WTC11 (cell line): ENCODE measurements around the gene MED27. TPM values are rescaled to one million over a fixed set of nuclear protein-coding genes. Genes with fewer than 3 reads are reported as not detected.

Experiments
- ATAC-seq: fragments of 200-7000 bp; cut with Tn5 transposase; 2 replicates; pipeline ENCODE4 v1.10.0; 2021; ENCODE audit warnings: mild to moderate bottlenecking, moderate library complexity
- CTCF ChIA-PET: fragments of 300-600 bp; sonication (Branson Sonifier 250); formaldehyde crosslinking; loops from one replicate; lab custom pipeline; 2021; ENCODE audit warnings: antibody characterized with exemption; lab: Charles Lee
- POLR2A ChIA-PET: fragments of 350-600 bp; sonication (Branson Sonifier 250); formaldehyde crosslinking; loops from one replicate; lab custom pipeline; 2021; ENCODE audit warnings: antibody characterized with exemption; lab: Charles Lee
- DNase-seq: peaks from one replicate; pipeline ENCODE4 v3.0.0; 2021; ENCODE audit warnings: low spot score
- H3K27ac Mint-ChIP-seq: 2 replicates; pipeline ENCODE4 v1.8.0; 2021; ENCODE audit warnings: mixed read lengths
- H3K27me3 Mint-ChIP-seq: 2 replicates; pipeline ENCODE4 v1.8.0; 2021; ENCODE audit warnings: low read depth, mild to moderate bottlenecking, moderate library complexity, mixed read lengths
- H3K36me3 Mint-ChIP-seq: 2 replicates; pipeline ENCODE4 v1.8.0; 2021; ENCODE audit warnings: mixed read lengths
- H3K4me1 Mint-ChIP-seq: 2 replicates; pipeline ENCODE4 v1.8.0; 2022; ENCODE audit warnings: mixed read lengths
- H3K4me3 Mint-ChIP-seq: 2 replicates; pipeline ENCODE4 v1.8.0; 2021; ENCODE audit warnings: mild to moderate bottlenecking, moderate library complexity, mixed read lengths
- H3K9me3 Mint-ChIP-seq: 2 replicates; pipeline ENCODE4 v1.8.0; 2021; ENCODE audit warnings: mixed read lengths
- ATF3 ChIP-seq: sonication (generic); formaldehyde crosslinking; conservative IDR thresholded peaks from 2 replicates; pipeline ENCODE4 v1.8.1; 2022; ENCODE audit warnings: mild to moderate bottlenecking, missing genetic modification reagents
- GRHL2 ChIP-seq: fragments of 250-450 bp; sonication (Bioruptor Pico); IDR thresholded peaks from 2 replicates; pipeline ENCODE4 v1.8.0; 2022; ENCODE audit warnings: mild to moderate bottlenecking, moderate library complexity; ENCODE audit not compliant: insufficient replicate concordance, severe bottlenecking
- MLX ChIP-seq: sonication (generic); formaldehyde crosslinking; IDR thresholded peaks from 2 replicates; pipeline ENCODE4 v1.8.1; 2023; ENCODE audit warnings: mild to moderate bottlenecking, missing genetic modification reagents, moderate library complexity
- NFYB ChIP-seq: sonication (generic); formaldehyde crosslinking; conservative IDR thresholded peaks from 2 replicates; pipeline ENCODE4 v1.8.0; 2022; ENCODE audit warnings: low read depth, missing genetic modification reagents
- NR3C1 ChIP-seq: sonication (generic); formaldehyde crosslinking; conservative IDR thresholded peaks from 2 replicates; pipeline ENCODE4 v1.8.1; 2023; ENCODE audit warnings: low read depth, mild to moderate bottlenecking, missing genetic modification reagents
- OVOL2 ChIP-seq: fragments of 250-450 bp; sonication (Bioruptor Pico); IDR thresholded peaks from 2 replicates; pipeline ENCODE4 v1.9.0; 2021; ENCODE audit warnings: mild to moderate bottlenecking, borderline replicate concordance
- PRRX2 ChIP-seq: fragments of 250-450 bp; sonication (Bioruptor Pico); IDR thresholded peaks from 2 replicates; pipeline ENCODE4 v1.8.0; 2021; ENCODE audit warnings: mild to moderate bottlenecking
- SMAD3 ChIP-seq: sonication (generic); formaldehyde crosslinking; IDR thresholded peaks from 2 replicates; pipeline ENCODE4 v1.8.0; 2022; ENCODE audit warnings: missing genetic modification reagents, mild to moderate bottlenecking, borderline replicate concordance
- SOX15 ChIP-seq: fragments of 250-450 bp; sonication (Bioruptor Pico); IDR thresholded peaks from 2 replicates; pipeline ENCODE4 v1.9.0; 2021; ENCODE audit warnings: mild to moderate bottlenecking
- TCF7 ChIP-seq: sonication (generic); formaldehyde crosslinking; IDR thresholded peaks from 2 replicates; pipeline ENCODE4 v1.8.0; 2022; ENCODE audit warnings: mild to moderate bottlenecking, low read depth, missing genetic modification reagents, moderate library complexity
- USF2 ChIP-seq: sonication (generic); formaldehyde crosslinking; IDR thresholded peaks from 2 replicates; pipeline ENCODE4 v1.8.1; 2023; ENCODE audit warnings: mild to moderate bottlenecking, missing genetic modification reagents, moderate library complexity
- ZNF138 ChIP-seq: sonication (generic); formaldehyde crosslinking; conservative IDR thresholded peaks from 2 replicates; pipeline ENCODE4 v1.8.1; 2022; ENCODE audit warnings: mild to moderate bottlenecking, moderate library complexity, missing genetic modification reagents
- ZNF396 ChIP-seq: fragments of 250-450 bp; sonication (Bioruptor Pico); IDR thresholded peaks from 2 replicates; pipeline ENCODE4 v1.8.0; 2021; ENCODE audit warnings: mild to moderate bottlenecking, moderate library complexity, borderline replicate concordance
- ZNF416 ChIP-seq: fragments of 250-450 bp; sonication (Bioruptor Pico); IDR thresholded peaks from 2 replicates; pipeline ENCODE4 v1.9.0; 2021; ENCODE audit warnings: mild to moderate bottlenecking, inconsistent platforms
- ZNF425 ChIP-seq: fragments of 250-450 bp; sonication (Bioruptor Pico); conservative IDR thresholded peaks from 2 replicates; pipeline ENCODE4 v1.9.0; 2021; ENCODE audit warnings: mild to moderate bottlenecking
- total RNA-seq: library from RNA; stranded (reverse); gene quantifications from 3 replicates; pipeline ENCODE4 v1.2.3, GENCODE V29; 2021
- TF ChIP-seq, protein P1 (sequence below): sonication (generic); formaldehyde crosslinking; IDR thresholded peaks from 2 replicates; pipeline ENCODE4 v1.8.1; 2023; ENCODE audit warnings: mild to moderate bottlenecking, missing genetic modification reagents
- TF ChIP-seq, protein P2 (sequence below): sonication (generic); formaldehyde crosslinking; IDR thresholded peaks from 2 replicates; pipeline ENCODE4 v1.8.0; 2023; ENCODE audit warnings: missing genetic modification reagents
- TF ChIP-seq, protein P3 (sequence below): fragments of 250-450 bp; sonication (Bioruptor Pico); IDR thresholded peaks from 2 replicates; pipeline ENCODE4 v1.9.0; 2021; ENCODE audit warnings: mild to moderate bottlenecking
- TF ChIP-seq, protein P4 (sequence below): sonication (generic); formaldehyde crosslinking; IDR thresholded peaks from 2 replicates; pipeline ENCODE4 v1.8.1; 2022; ENCODE audit warnings: mild to moderate bottlenecking, moderate library complexity, missing genetic modification reagents
- TF ChIP-seq, protein P5 (sequence below): sonication (generic); formaldehyde crosslinking; IDR thresholded peaks from 2 replicates; pipeline ENCODE4 v1.8.0; 2022; ENCODE audit warnings: mild to moderate bottlenecking, missing genetic modification reagents

Gene MED27
- total RNA-seq, 1 experiment from 2014 or later, result 27.9 TPM

- no peak overlapping the region for H3K27ac Mint-ChIP-seq
- ATAC-seq, result no peak
- CTCF ChIA-PET, result interaction anchor here (0.9 to 2.2 kb wide), 3 partner anchors 8 to 79 kb away, joined by 3 to 7 read pairs (median 3); no protein-coding TSS in a partner anchor
Observed at GRCh38 chr9:131951155-131951554, 128.5 kb downstream of the MED27 start.

DNA sequence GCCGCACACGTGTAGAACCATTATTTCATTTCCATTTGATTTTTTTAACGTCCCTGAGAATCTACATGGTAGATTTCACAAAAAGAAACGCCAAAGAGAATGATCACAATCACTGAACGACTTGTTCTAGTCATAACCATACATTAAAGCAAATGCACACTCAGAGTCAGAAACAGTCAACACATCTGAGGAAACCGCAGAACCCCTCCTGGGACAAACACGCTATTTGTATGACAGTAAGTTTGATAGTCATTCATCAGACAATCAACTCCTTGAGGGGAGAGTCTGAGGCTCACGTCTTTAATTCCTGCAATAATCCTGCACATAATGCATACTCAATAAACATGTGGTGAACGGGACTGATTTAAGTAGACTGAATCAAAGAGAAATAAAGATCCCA is 129.2 kb downstream of the MED27 start:
- no peaks in the 10 kb centered on the region for H3K36me3 Mint-ChIP-seq
- DNase-seq (no peak), ATAC-seq (no peak)
- no peak overlapping the region for H3K4me3 Mint-ChIP-seq
- H3K9me3 Mint-ChIP-seq, result no peaks in the 10 kb centered on the region
- no peaks in the 10 kb centered on the region for H3K27me3 Mint-ChIP-seq
- TF ChIP-seq, protein P1, sequence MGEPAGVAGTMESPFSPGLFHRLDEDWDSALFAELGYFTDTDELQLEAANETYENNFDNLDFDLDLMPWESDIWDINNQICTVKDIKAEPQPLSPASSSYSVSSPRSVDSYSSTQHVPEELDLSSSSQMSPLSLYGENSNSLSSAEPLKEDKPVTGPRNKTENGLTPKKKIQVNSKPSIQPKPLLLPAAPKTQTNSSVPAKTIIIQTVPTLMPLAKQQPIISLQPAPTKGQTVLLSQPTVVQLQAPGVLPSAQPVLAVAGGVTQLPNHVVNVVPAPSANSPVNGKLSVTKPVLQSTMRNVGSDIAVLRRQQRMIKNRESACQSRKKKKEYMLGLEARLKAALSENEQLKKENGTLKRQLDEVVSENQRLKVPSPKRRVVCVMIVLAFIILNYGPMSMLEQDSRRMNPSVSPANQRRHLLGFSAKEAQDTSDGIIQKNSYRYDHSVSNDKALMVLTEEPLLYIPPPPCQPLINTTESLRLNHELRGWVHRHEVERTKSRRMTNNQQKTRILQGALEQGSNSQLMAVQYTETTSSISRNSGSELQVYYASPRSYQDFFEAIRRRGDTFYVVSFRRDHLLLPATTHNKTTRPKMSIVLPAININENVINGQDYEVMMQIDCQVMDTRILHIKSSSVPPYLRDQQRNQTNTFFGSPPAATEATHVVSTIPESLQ (CRISPR knock-in tag), result no peak
- TF ChIP-seq NFYB (CRISPR knock-in tag) (no peak), NR3C1 (CRISPR knock-in tag) (no peak), MLX (CRISPR knock-in tag) (no peak), ATF3 (CRISPR knock-in tag) (no peak), ZNF425 (CRISPR knock-in tag) (no peak), ZNF396 (no peak)
- TF ChIP-seq, protein P2, sequence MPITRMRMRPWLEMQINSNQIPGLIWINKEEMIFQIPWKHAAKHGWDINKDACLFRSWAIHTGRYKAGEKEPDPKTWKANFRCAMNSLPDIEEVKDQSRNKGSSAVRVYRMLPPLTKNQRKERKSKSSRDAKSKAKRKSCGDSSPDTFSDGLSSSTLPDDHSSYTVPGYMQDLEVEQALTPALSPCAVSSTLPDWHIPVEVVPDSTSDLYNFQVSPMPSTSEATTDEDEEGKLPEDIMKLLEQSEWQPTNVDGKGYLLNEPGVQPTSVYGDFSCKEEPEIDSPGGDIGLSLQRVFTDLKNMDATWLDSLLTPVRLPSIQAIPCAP (CRISPR knock-in tag), result no peak
- TF ChIP-seq, protein P3, sequence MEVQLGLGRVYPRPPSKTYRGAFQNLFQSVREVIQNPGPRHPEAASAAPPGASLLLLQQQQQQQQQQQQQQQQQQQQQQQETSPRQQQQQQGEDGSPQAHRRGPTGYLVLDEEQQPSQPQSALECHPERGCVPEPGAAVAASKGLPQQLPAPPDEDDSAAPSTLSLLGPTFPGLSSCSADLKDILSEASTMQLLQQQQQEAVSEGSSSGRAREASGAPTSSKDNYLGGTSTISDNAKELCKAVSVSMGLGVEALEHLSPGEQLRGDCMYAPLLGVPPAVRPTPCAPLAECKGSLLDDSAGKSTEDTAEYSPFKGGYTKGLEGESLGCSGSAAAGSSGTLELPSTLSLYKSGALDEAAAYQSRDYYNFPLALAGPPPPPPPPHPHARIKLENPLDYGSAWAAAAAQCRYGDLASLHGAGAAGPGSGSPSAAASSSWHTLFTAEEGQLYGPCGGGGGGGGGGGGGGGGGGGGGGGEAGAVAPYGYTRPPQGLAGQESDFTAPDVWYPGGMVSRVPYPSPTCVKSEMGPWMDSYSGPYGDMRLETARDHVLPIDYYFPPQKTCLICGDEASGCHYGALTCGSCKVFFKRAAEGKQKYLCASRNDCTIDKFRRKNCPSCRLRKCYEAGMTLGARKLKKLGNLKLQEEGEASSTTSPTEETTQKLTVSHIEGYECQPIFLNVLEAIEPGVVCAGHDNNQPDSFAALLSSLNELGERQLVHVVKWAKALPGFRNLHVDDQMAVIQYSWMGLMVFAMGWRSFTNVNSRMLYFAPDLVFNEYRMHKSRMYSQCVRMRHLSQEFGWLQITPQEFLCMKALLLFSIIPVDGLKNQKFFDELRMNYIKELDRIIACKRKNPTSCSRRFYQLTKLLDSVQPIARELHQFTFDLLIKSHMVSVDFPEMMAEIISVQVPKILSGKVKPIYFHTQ (CRISPR knock-in tag), result no peak
- no peak overlapping the region for H3K27ac Mint-ChIP-seq
- POLR2A ChIA-PET, result no interaction called here
- H3K4me1 Mint-ChIP-seq, result no peaks in the 10 kb centered on the region
- CTCF ChIA-PET, result interaction anchor here (0.9 to 2.2 kb wide), 5 partner anchors 7 to 286 kb away, joined by 3 to 7 read pairs (median 4); no protein-coding TSS in a partner anchor

More at GRCh38 chr9:131951155-131951554, 128.5 kb downstream of the MED27 start:
- no peak for DNase-seq
- POLR2A ChIA-PET, result no interaction called here
- no peaks in the 10 kb centered on the region for H3K4me1 Mint-ChIP-seq
- TF ChIP-seq SMAD3 (CRISPR knock-in tag) (no peak), ZNF416 (CRISPR knock-in tag) (no peak), TCF7 (CRISPR knock-in tag) (no peak), ZNF138 (CRISPR knock-in tag) (no peak), ZNF425 (CRISPR knock-in tag) (no peak), PRRX2 (CRISPR knock-in tag) (no peak), USF2 (CRISPR knock-in tag) (no peak), OVOL2 (CRISPR knock-in tag) (no peak), GRHL2 (no peak), SOX15 (CRISPR knock-in tag) (no peak)
- TF ChIP-seq, protein P4, sequence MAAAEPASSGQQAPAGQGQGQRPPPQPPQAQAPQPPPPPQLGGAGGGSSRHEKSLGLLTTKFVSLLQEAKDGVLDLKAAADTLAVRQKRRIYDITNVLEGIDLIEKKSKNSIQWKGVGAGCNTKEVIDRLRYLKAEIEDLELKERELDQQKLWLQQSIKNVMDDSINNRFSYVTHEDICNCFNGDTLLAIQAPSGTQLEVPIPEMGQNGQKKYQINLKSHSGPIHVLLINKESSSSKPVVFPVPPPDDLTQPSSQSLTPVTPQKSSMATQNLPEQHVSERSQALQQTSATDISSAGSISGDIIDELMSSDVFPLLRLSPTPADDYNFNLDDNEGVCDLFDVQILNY (CRISPR knock-in tag), result no peak
- TF ChIP-seq, protein P5, sequence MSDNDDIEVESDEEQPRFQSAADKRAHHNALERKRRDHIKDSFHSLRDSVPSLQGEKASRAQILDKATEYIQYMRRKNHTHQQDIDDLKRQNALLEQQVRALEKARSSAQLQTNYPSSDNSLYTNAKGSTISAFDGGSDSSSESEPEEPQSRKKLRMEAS (CRISPR knock-in tag), result no peak
- H3K4me3 Mint-ChIP-seq, result no peak overlapping the region
- no peaks in the 10 kb centered on the region for H3K36me3 Mint-ChIP-seq
- no peaks in the 10 kb centered on the region for H3K9me3 Mint-ChIP-seq
- no peaks in the 10 kb centered on the region for H3K27me3 Mint-ChIP-seq
